Measurements from ENCODE around the gene CLIC5. TPM values are rescaled to one million over a fixed set of nuclear protein-coding genes. Genes with fewer than 3 reads are reported as not detected.

Gene CLIC5
- total RNA-seq, 1 experiment from 2014 or later, result 0.20 TPM

DNA sequence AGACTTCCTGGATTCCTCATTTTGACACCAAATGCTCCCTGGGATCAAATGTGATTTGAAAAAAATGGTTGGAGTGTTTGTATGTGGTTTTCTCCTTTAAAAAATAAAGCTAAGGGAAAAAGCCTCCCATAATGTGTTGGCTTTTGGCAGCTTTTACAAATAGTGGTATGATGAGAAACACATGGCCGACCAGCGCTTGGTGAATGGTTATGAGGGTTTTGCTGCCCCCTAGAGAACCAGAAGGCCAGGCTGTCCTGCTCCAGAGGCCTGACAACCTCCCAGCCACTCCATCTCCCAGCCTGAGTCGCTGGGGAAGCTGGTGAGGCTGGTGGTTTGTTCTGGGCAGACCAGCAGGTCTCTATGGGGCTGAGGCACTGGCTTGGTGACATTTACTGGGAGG, 69.3 kb downstream of the CLIC5 start:
- no peak overlapping the region for H2BK20ac ChIP-seq (ENCODE audit: low read depth, low read length, poor library complexity, severe bottlenecking)
- peaks cover 13 to 20% of the 10 kb centered on the region in 2 experiments for H3K4me1 Mint-ChIP-seq
- no peak overlapping the region for H2AFZ ChIP-seq (ENCODE audit: low read length)
- no peak overlapping the region for H3K4ac ChIP-seq (ENCODE audit: low read depth, low read length)
- no peak overlapping the region for H2AK5ac ChIP-seq (ENCODE audit: insufficient read length, low read length)
- no peak overlapping the region for H4K8ac ChIP-seq (replicated peaks; ENCODE audit: insufficient read length, low read depth, low read length)
- H3K9ac ChIP-seq (ENCODE audit: extremely low read depth, insufficient read length, low read length), result no peak overlapping the region
- no peaks in the 10 kb centered on the region for H4K20me1 ChIP-seq (ENCODE audit: control insufficient read depth, insufficient read depth, insufficient read length)
- no peak overlapping the region for H4K91ac ChIP-seq (ENCODE audit: insufficient read length, low read depth, low read length)
- H3K14ac ChIP-seq (ENCODE audit: insufficient read depth, low read length), result no peak overlapping the region
- H3K4me2 ChIP-seq (ENCODE audit: insufficient read depth, insufficient read length, low read length), result no peak overlapping the region
- DNase-seq, result peak; percentile 57
- no peak overlapping the region for H2BK15ac ChIP-seq (ENCODE audit: low read depth, low read length)
- H3K18ac ChIP-seq (ENCODE audit: insufficient read length, low read depth, low read length), result no peak overlapping the region
- H3T11ph ChIP-seq (ENCODE audit: low read length), result no peak overlapping the region
- TF ChIP-seq, protein P1, sequence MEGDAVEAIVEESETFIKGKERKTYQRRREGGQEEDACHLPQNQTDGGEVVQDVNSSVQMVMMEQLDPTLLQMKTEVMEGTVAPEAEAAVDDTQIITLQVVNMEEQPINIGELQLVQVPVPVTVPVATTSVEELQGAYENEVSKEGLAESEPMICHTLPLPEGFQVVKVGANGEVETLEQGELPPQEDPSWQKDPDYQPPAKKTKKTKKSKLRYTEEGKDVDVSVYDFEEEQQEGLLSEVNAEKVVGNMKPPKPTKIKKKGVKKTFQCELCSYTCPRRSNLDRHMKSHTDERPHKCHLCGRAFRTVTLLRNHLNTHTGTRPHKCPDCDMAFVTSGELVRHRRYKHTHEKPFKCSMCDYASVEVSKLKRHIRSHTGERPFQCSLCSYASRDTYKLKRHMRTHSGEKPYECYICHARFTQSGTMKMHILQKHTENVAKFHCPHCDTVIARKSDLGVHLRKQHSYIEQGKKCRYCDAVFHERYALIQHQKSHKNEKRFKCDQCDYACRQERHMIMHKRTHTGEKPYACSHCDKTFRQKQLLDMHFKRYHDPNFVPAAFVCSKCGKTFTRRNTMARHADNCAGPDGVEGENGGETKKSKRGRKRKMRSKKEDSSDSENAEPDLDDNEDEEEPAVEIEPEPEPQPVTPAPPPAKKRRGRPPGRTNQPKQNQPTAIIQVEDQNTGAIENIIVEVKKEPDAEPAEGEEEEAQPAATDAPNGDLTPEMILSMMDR (conservative IDR thresholded peaks at IDR 0.05), result peak; percentile 64
- H2BK12ac ChIP-seq (ENCODE audit: insufficient read length, low read depth, low read length), result no peak overlapping the region
- H3K27ac Mint-ChIP-seq, result no peak overlapping the region
- H4K5ac ChIP-seq (ENCODE audit: insufficient read length, low read depth, low read length), result no peak overlapping the region
- H3K9me3 ChIP-seq (ENCODE audit: control insufficient read depth, low read depth, low read length), result no peaks in the 10 kb centered on the region
- no peaks in the 10 kb centered on the region for H3K9me3 Mint-ChIP-seq
- no peaks in the 10 kb centered on the region for H3K36me3 Mint-ChIP-seq (ENCODE audit: insufficient read depth in 1 of 3, low read depth in 3 of 3)
- no peak overlapping the region for H3K27ac ChIP-seq (ENCODE audit: insufficient read length, low read depth, low read length)
- no peak overlapping the region for H3K4me3 Mint-ChIP-seq
- no peak overlapping the region for H2BK120ac ChIP-seq (ENCODE audit: low read depth, low read length, poor library complexity, severe bottlenecking)
- no peak overlapping the region for H3K23ac ChIP-seq (ENCODE audit: insufficient read length, low read depth, low read length)
- H3K79me1 ChIP-seq (ENCODE audit: insufficient read depth, low read depth, low read length, poor library complexity, severe bottlenecking), result no peaks in the 10 kb centered on the region
- H2BK5ac ChIP-seq (ENCODE audit: insufficient read length, low read length), result no peak overlapping the region
- peaks cover 7% of the 10 kb centered on the region for H3K27me3 Mint-ChIP-seq (ENCODE audit: low read depth)
- H3K23me2 ChIP-seq (ENCODE audit: insufficient read length, low read depth, low read length, poor library complexity, severe bottlenecking), result no peaks in the 10 kb centered on the region
- no peaks in the 10 kb centered on the region for H3K79me2 ChIP-seq (ENCODE audit: insufficient read depth, low read length)
- peaks cover 4% of the 10 kb centered on the region; the same call in 1 of the 2 replicates for H3K4me1 ChIP-seq (ENCODE audit: insufficient read depth, low read length)
- no peak overlapping the region for H3K56ac ChIP-seq (ENCODE audit: insufficient read length, low read depth, low read length)
- WGBS (ENCODE audit: extremely low coverage, insufficient read length, low lambda C conversion rate), result no CpG with 5 or more reads among the region's 3 CpGs
- H3K27me3 ChIP-seq (ENCODE audit: insufficient read depth, low read length), result no peaks in the 10 kb centered on the region

Data from H9 (cell line).